NB4 (cell line): ENCODE results near the gene TWSG1.
"Not testable (repeated sequence)": the region's sequence is repeated elsewhere in the genome, so short reads cannot be mapped to it uniquely, and the experiment has no call there.

Source experiments
- DNase-seq: peaks from one replicate; pipeline ENCODE4 v3.0.0; 2010; ENCODE audit warnings: low read depth
- H3K4me3 ChIP-seq: one replicate; pipeline ENCODE4 v1.5.1; 2011; ENCODE audit warnings: mild to moderate bottlenecking, low read depth, low read length, moderate library complexity
- CTCF ChIP-seq: IDR thresholded peaks from one replicate; pipeline ENCODE4 v1.5.1; 2012; ENCODE audit warnings: low read depth, low read length
- MAX ChIP-seq: IDR thresholded peaks from 2 replicates; pipeline ENCODE4 v1.6.1; 2011; ENCODE audit warnings: low read depth, low read length
- MYC ChIP-seq: IDR thresholded peaks from 2 replicates; pipeline ENCODE4 v1.6.1; 2011; ENCODE audit warnings: low read depth, low read length
- POLR2A ChIP-seq: IDR thresholded peaks from 2 replicates; pipeline ENCODE4 v1.6.1; 2011; ENCODE audit warnings: mild to moderate bottlenecking; ENCODE audit not compliant: insufficient read length; ENCODE audit errors: extremely low read depth

Gene TWSG1

GRCh38 chr18:9365406-9365805 lies 30.8 kb downstream of the TWSG1 start:
- no peak for DNase-seq
- no peak for TF ChIP-seq MAX
- no peak for TF ChIP-seq POLR2A
- TF ChIP-seq CTCF = no peak
- TF ChIP-seq MYC = no peak
- H3K4me3 ChIP-seq = no peak overlapping the region

- DNase-seq = no peak
- no peak overlapping the region for H3K4me3 ChIP-seq
- TF ChIP-seq MYC = no peak
- TF ChIP-seq MAX = no peak
- no peak for TF ChIP-seq CTCF
- no peak for TF ChIP-seq POLR2A
Measured at GRCh38 chr18:9366126-9366714, 31.6 kb downstream of the TWSG1 start.

- DNase-seq, H3K4me3 ChIP-seq: not testable (repeated sequence)
Measured at GRCh38 chr18:9373254-9373653, 38.7 kb downstream of the TWSG1 start.

DNA sequence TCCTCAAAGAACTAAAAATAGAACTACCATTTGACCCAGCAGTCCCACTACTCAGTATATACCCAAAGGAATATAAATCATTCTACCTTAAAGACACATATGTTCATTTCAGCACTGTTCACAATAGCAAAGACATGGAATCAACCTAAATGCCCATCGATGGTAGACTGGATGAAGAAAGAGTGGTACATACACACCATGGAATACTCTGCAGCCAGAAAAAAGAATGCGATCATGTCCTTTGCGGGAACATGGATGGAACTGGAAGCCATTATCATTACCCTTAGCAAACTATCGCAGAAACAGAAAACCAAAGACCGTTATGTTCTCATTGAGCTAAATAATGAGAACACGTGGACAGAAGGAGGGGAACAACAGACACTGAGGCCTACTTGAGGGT lies 44.5 kb downstream of the TWSG1 start:
- no peak for TF ChIP-seq MYC
- no peak for TF ChIP-seq MAX
- TF ChIP-seq CTCF = no peak
- DNase-seq = no peak
- H3K4me3 ChIP-seq = no peak overlapping the region

GRCh38 chr18:9380101-9380500 lies 45.5 kb downstream of the TWSG1 start:
- H3K4me3 ChIP-seq = no peak overlapping the region
- TF ChIP-seq MYC (no peak), CTCF (no peak), POLR2A (no peak), MAX (no peak)
- DNase-seq = no peak

DNA sequence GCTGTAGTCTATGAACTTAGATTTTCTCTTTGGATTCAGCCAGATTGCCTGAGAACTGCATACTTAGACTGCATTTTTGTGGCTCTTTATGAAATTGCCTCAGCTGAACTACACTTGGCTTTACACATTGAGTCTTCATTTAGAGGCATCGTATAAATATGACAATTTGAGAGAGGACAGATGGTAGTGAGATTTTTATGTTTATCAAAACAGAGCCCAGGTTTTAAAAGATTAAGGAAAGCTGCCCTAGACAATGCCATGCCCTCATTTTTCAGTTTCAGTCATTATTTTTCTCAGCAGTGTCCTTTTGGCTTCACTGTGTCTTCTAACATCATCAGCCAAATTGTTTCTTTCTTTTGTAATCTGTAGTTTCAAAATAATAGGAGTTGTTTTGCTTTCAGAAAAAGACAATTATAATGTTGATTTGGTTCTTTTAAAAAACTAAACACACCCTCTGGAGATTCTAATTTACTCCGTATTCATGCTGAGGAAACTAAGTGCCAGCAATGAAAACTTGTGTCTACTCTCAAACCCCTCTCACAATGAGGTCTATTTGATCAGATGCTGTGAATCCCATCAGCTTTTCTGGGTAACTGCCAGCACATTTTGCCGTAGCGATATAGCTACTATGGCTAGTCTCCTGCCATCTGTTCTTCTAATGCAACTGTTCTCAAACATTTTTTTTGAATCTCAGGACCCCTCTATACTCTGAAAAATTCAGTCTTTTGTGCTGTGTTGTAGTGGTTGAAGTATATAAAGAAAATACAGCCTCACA lies 46.2 kb downstream of the TWSG1 start:
- DNase-seq = no peak
- TF ChIP-seq CTCF (no peak), MYC (no peak), MAX (no peak), POLR2A (no peak)
- no peak overlapping the region for H3K4me3 ChIP-seq
